ENCODE results near the gene FSTL3. TPM values are rescaled to one million over a fixed set of nuclear protein-coding genes. Genes with fewer than 3 reads are reported as not detected.
A peak's percentile ranks its signal among the peaks of the same experiment; 100 is the strongest.

The FSTL3 gene
- total and polyA plus RNA-seq, 2 of the 13 experiments (the other 11 are each of a cell fraction or from before 2014, with no cell fraction given) = 13.5 to 15.6 TPM

DNA sequence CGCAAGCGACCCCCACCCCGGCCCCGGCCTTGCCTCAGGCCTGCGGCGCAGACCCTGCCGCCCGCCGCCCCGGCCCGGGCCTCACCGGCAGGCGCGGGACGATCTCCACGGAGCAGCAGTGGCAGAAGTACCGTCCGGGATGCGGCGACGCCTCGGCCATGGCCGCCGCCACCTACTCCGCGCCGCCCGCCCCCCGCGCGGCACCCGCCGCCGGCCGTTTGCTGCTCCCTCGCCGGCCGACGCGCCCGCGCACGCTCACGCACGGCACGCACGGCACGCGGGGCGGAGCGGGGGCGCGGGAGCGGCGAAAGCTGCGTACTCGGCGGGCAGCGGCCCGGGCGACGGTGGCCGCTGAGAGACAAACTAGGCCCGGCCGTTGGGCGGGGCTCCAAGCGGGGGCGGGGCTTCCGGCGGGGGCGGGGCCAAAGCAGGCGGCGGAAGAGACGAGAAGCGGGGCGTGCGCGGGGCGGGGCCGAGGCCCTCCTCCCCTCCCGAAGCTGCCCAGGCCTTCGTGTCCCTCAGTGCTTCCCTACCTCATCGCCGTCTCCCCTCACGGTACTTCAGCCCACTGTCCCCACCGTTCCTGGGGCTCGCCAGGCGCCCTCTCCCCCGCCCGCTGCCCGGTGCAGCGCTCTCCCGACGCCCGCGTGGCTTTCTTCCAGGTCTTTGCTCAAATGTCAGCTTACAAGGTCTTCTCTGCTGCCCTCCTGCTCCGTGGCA is 13.1 kb upstream of the FSTL3 start, which contains the start of gene RNF126 (continued):
- TF ChIP-seq, protein P1, sequence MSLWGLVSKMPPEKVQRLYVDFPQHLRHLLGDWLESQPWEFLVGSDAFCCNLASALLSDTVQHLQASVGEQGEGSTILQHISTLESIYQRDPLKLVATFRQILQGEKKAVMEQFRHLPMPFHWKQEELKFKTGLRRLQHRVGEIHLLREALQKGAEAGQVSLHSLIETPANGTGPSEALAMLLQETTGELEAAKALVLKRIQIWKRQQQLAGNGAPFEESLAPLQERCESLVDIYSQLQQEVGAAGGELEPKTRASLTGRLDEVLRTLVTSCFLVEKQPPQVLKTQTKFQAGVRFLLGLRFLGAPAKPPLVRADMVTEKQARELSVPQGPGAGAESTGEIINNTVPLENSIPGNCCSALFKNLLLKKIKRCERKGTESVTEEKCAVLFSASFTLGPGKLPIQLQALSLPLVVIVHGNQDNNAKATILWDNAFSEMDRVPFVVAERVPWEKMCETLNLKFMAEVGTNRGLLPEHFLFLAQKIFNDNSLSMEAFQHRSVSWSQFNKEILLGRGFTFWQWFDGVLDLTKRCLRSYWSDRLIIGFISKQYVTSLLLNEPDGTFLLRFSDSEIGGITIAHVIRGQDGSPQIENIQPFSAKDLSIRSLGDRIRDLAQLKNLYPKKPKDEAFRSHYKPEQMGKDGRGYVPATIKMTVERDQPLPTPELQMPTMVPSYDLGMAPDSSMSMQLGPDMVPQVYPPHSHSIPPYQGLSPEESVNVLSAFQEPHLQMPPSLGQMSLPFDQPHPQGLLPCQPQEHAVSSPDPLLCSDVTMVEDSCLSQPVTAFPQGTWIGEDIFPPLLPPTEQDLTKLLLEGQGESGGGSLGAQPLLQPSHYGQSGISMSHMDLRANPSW (CRISPR knock-in tag; IDR thresholded peaks at IDR 0.05; ENCODE audit: borderline replicate concordance) = no peak
- TF ChIP-seq ZNF75D (CRISPR knock-in tag; IDR thresholded peaks at IDR 0.05; ENCODE audit: borderline replicate concordance) (no peak), MLX (CRISPR knock-in tag; IDR thresholded peaks at IDR 0.05) (no peak), KMT2A (CRISPR knock-in tag; IDR thresholded peaks at IDR 0.05) (no peak), ZBTB43 (CRISPR knock-in tag; conservative IDR thresholded peaks at IDR 0.05) (0 out of 2 replicates have a peak, but pooled peaks have one; percentile 18), TCF7 (IDR thresholded peaks at IDR 0.05; ENCODE audit: low read depth) (no peak), MBD4 (IDR thresholded peaks at IDR 0.05; ENCODE audit: borderline replicate concordance, low read length) (no peak), TEF (CRISPR knock-in tag; IDR thresholded peaks at IDR 0.05) (no peak), ZNF782 (CRISPR knock-in tag; IDR thresholded peaks at IDR 0.05; ENCODE audit: borderline replicate concordance) (no peak), THYN1 (CRISPR knock-in tag; IDR thresholded peaks at IDR 0.05; ENCODE audit: borderline replicate concordance, low read depth) (no peak), ZNF841 (CRISPR knock-in tag; IDR thresholded peaks at IDR 0.05; ENCODE audit: borderline replicate concordance) (no peak), MIXL1 (CRISPR knock-in tag; IDR thresholded peaks at IDR 0.05) (no peak), YY1 (IDR thresholded peaks at IDR 0.05; ENCODE audit: insufficient read depth, insufficient replicate concordance, low read depth, low read length) (peak; percentile 87), HNRNPK (IDR thresholded peaks at IDR 0.05; ENCODE audit: low read depth, low read length, poor library complexity, severe bottlenecking) (no peak), FLYWCH1 (CRISPR knock-in tag; IDR thresholded peaks at IDR 0.05) (no peak), ZNF768 (CRISPR knock-in tag; IDR thresholded peaks at IDR 0.05) (no peak), SATB2 (CRISPR knock-in tag; IDR thresholded peaks at IDR 0.05) (no peak), KLF12 (CRISPR knock-in tag; IDR thresholded peaks at IDR 0.05; ENCODE audit: borderline replicate concordance) (peak; percentile 80)
- TF ChIP-seq, protein P2, sequence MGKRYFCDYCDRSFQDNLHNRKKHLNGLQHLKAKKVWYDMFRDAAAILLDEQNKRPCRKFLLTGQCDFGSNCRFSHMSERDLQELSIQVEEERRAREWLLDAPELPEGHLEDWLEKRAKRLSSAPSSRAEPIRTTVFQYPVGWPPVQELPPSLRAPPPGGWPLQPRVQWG (CRISPR knock-in tag; IDR thresholded peaks at IDR 0.05; ENCODE audit: borderline replicate concordance, low read depth) = no peak
- TF ChIP-seq, protein P3, sequence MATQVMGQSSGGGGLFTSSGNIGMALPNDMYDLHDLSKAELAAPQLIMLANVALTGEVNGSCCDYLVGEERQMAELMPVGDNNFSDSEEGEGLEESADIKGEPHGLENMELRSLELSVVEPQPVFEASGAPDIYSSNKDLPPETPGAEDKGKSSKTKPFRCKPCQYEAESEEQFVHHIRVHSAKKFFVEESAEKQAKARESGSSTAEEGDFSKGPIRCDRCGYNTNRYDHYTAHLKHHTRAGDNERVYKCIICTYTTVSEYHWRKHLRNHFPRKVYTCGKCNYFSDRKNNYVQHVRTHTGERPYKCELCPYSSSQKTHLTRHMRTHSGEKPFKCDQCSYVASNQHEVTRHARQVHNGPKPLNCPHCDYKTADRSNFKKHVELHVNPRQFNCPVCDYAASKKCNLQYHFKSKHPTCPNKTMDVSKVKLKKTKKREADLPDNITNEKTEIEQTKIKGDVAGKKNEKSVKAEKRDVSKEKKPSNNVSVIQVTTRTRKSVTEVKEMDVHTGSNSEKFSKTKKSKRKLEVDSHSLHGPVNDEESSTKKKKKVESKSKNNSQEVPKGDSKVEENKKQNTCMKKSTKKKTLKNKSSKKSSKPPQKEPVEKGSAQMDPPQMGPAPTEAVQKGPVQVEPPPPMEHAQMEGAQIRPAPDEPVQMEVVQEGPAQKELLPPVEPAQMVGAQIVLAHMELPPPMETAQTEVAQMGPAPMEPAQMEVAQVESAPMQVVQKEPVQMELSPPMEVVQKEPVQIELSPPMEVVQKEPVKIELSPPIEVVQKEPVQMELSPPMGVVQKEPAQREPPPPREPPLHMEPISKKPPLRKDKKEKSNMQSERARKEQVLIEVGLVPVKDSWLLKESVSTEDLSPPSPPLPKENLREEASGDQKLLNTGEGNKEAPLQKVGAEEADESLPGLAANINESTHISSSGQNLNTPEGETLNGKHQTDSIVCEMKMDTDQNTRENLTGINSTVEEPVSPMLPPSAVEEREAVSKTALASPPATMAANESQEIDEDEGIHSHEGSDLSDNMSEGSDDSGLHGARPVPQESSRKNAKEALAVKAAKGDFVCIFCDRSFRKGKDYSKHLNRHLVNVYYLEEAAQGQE (IDR thresholded peaks at IDR 0.05; ENCODE audit: borderline replicate concordance in 1 of 2, low read depth in 1 of 2, low read length in 2 of 2) = no peak

Measured in HepG2 (cell line).